GM21528 (cell line): ENCODE measurements around the gene BAX.
"Not testable (repeated sequence)": the region's sequence is repeated elsewhere in the genome, so short reads cannot be mapped to it uniquely, and the experiment has no call there.

ENCODE experiments used
- ATAC-seq: cut with Tn5 transposase; IDR thresholded peaks from one replicate; pipeline ENCODE4 v1.9.1; 2021; ENCODE audit warnings: mild to moderate bottlenecking, moderate library complexity; ENCODE audit not compliant: unreplicated experiment, low FRiP score

BAX gene

GRCh38 chr19:48954595-48955307, at the start of gene BAX:
Gene BAX, plus strand, starts transcription at chr19:48954875. Its CDS starts 54 bp downstream, at chr19:48954929.
- peak; percentile 76 for ATAC-seq

GRCh38 chr19:48905664-48906063, 49.0 kb upstream of the BAX start:
- no peak for ATAC-seq

GRCh38 chr19:48906324-48906723, 48.4 kb upstream of the BAX start:
- no peak for ATAC-seq

- no peak for ATAC-seq
Observed at GRCh38 chr19:48907671-48908070, 47.0 kb upstream of the BAX start.

GRCh38 chr19:48909424-48910077, 45.1 kb upstream of the BAX start:
- not testable (repeated sequence) for ATAC-seq

GRCh38 chr19:48910803-48911202, 43.9 kb upstream of the BAX start:
- no peak for ATAC-seq

GRCh38 chr19:48913114-48913889, 41.4 kb upstream of the BAX start:
- ATAC-seq: no peak

GRCh38 chr19:48914181-48914580, 40.5 kb upstream of the BAX start:
- no peak for ATAC-seq

- no peak for ATAC-seq
Observed at GRCh38 chr19:48915757-48916156, 38.9 kb upstream of the BAX start.

- ATAC-seq: no peak
Observed at GRCh38 chr19:48918071-48918470, 36.6 kb upstream of the BAX start.

- no peak for ATAC-seq
Observed at GRCh38 chr19:48918801-48919247, 35.9 kb upstream of the BAX start.

GRCh38 chr19:48919271-48919670, 35.4 kb upstream of the BAX start:
- not testable (repeated sequence) for ATAC-seq

GRCh38 chr19:48920949-48921348, 33.7 kb upstream of the BAX start:
- ATAC-seq: no peak

- no peak for ATAC-seq
Observed at GRCh38 chr19:48921721-48922500, 32.8 kb upstream of the BAX start.

GRCh38 chr19:48922548-48923490, 31.9 kb upstream of the BAX start:
- ATAC-seq: no peak

- no peak for ATAC-seq
Observed at GRCh38 chr19:48925240-48925843, 29.3 kb upstream of the BAX start.

- not testable (repeated sequence) for ATAC-seq
Observed at GRCh38 chr19:48925890-48926289, 28.8 kb upstream of the BAX start.

GRCh38 chr19:48926909-48927308, 27.8 kb upstream of the BAX start:
- ATAC-seq: no peak

GRCh38 chr19:48927692-48928091, 27.0 kb upstream of the BAX start:
- ATAC-seq: not testable (repeated sequence)
